ENCODE data around the gene CCDC200.
"Not testable (repeated sequence)": the region's sequence is repeated elsewhere in the genome, so short reads cannot be mapped to it uniquely, and the experiment has no call there.

Gene CCDC200

GRCh38 chr17:43216762-43217613 lies 11.4 kb downstream of the CCDC200 start:
- DNase-seq = peak in 1 of 10 donors; percentile 35
- intact Hi-C loops (cut with DNase I) = no loop called here

GRCh38 chr17:43216369-43216761 lies 12.1 kb downstream of the CCDC200 start:
- intact Hi-C loops (cut with DNase I) = no loop called here
- DNase-seq = peak in 1 of 10 donors; percentile 39

- intact Hi-C loops (cut with DNase I) = no loop called here
- DNase-seq = no peak
Observed at GRCh38 chr17:43215341-43215740, 13.1 kb downstream of the CCDC200 start.

- intact Hi-C loops (cut with DNase I) = no loop called here
Observed at GRCh38 chr17:43213545-43213944, 14.9 kb downstream of the CCDC200 start.

GRCh38 chr17:43212641-43213490 lies 15.6 kb downstream of the CCDC200 start:
- intact Hi-C loops (cut with DNase I) = no loop called here
- no peak for DNase-seq

More at GRCh38 chr17:43213545-43213944, 14.9 kb downstream of the CCDC200 start:
- DNase-seq = no peak

GRCh38 chr17:43211480-43212402 lies 16.7 kb downstream of the CCDC200 start, which contains the start of gene TMEM106A:
Gene TMEM106A, plus strand, starts transcription at chr17:43211875. Its CDS starts 1,167 bp downstream, at chr17:43213042.
- intact Hi-C loops (cut with DNase I) = no loop called here
- DNase-seq = peak in 5 of 10 donors; percentile 5 to 85 (median 19)

GRCh38 chr17:43211123-43211479 lies 17.3 kb downstream of the CCDC200 start:
- intact Hi-C loops (cut with DNase I) = no loop called here

GRCh38 chr17:43210576-43210975 lies 17.8 kb downstream of the CCDC200 start:
- intact Hi-C loops (cut with DNase I) = no loop called here
- DNase-seq = no peak

More at GRCh38 chr17:43211123-43211479, 17.3 kb downstream of the CCDC200 start:
- no peak for DNase-seq

GRCh38 chr17:43203013-43203412 lies 25.4 kb downstream of the CCDC200 start:
- intact Hi-C loops (cut with DNase I) = not testable (repeated sequence)

GRCh38 chr17:43200127-43200526 lies 28.3 kb downstream of the CCDC200 start:
- peak in 1 of 10 donors; percentile 46 for DNase-seq
- intact Hi-C loops (cut with DNase I) = no loop called here

More at GRCh38 chr17:43203013-43203412, 25.4 kb downstream of the CCDC200 start:
- DNase-seq = not testable (repeated sequence)

GRCh38 chr17:43199633-43200032 lies 28.8 kb downstream of the CCDC200 start:
- intact Hi-C loops (cut with DNase I) = no loop called here

GRCh38 chr17:43193251-43193650 lies 35.2 kb downstream of the CCDC200 start:
- intact Hi-C loops (cut with DNase I) = no loop called here
- no peak for DNase-seq

More at GRCh38 chr17:43199633-43200032, 28.8 kb downstream of the CCDC200 start:
- no peak for DNase-seq

GRCh38 chr17:43186656-43187055 lies 41.8 kb downstream of the CCDC200 start:
- DNase-seq; intact Hi-C loops (cut with DNase I): not testable (repeated sequence)

- intact Hi-C loops (cut with DNase I) = no loop called here
Observed at GRCh38 chr17:43183921-43184320, 44.5 kb downstream of the CCDC200 start.

GRCh38 chr17:43176119-43176570 lies 52.3 kb downstream of the CCDC200 start:
- intact Hi-C loops (cut with DNase I) = no loop called here
- no peak for DNase-seq

More at GRCh38 chr17:43183921-43184320, 44.5 kb downstream of the CCDC200 start:
- no peak for DNase-seq

- peak in 1 of 10 donors; percentile 2 for DNase-seq
- intact Hi-C loops (cut with DNase I) = no loop called here
Observed at GRCh38 chr17:43175213-43176118, 53.0 kb downstream of the CCDC200 start.

GRCh38 chr17:43171586-43172487 lies 56.6 kb downstream of the CCDC200 start:
- peak in 1 of 10 donors; percentile 18 for DNase-seq
- intact Hi-C loops (cut with DNase I) = loop anchor here (2.0 to 5.0 kb wide), 2 partner anchors 45 to 149 kb away; partner anchors contain the start of genes BRCA1 and VAT1

Measured in posterior cingulate gyrus (tissue), 11 donors.